OCI-LY1 (cell line): ENCODE data around the gene NOTCH1.

Experiments
- CTCF ChIP-seq: fragments of 200-600 bp; sonication (generic), shearing (Covaris generic); IDR thresholded peaks from 2 replicates; pipeline ENCODE4 v1.5.1; 2017; ENCODE audit warnings: mild to moderate bottlenecking, antibody characterized with exemption, low read length, moderate library complexity, mixed read lengths
- EZH2 ChIP-seq: fragments of 200-600 bp; sonication (generic), shearing (Covaris generic); IDR thresholded peaks from 2 replicates; pipeline ENCODE4 v1.8.0; 2017; ENCODE audit warnings: borderline replicate concordance, mixed run types, mild to moderate bottlenecking, antibody characterized with exemption, low read length, moderate library complexity, mixed read lengths

- no peak; the same call in 1 of the 2 replicates for TF ChIP-seq CTCF
- TF ChIP-seq EZH2, result no peak
Measured at GRCh38 chr9:136529516-136530460, 16.1 kb downstream of the NOTCH1 start.
